ENCODE results near the gene GARNL3. TPM values are rescaled to one million over a fixed set of nuclear protein-coding genes. Genes with fewer than 3 reads are reported as not detected.
A peak's percentile ranks its signal among the peaks of the same experiment; 100 is the strongest.

GARNL3 gene
- total RNA-seq, 1 donor from 2014 or later: 22.9 TPM

DNA sequence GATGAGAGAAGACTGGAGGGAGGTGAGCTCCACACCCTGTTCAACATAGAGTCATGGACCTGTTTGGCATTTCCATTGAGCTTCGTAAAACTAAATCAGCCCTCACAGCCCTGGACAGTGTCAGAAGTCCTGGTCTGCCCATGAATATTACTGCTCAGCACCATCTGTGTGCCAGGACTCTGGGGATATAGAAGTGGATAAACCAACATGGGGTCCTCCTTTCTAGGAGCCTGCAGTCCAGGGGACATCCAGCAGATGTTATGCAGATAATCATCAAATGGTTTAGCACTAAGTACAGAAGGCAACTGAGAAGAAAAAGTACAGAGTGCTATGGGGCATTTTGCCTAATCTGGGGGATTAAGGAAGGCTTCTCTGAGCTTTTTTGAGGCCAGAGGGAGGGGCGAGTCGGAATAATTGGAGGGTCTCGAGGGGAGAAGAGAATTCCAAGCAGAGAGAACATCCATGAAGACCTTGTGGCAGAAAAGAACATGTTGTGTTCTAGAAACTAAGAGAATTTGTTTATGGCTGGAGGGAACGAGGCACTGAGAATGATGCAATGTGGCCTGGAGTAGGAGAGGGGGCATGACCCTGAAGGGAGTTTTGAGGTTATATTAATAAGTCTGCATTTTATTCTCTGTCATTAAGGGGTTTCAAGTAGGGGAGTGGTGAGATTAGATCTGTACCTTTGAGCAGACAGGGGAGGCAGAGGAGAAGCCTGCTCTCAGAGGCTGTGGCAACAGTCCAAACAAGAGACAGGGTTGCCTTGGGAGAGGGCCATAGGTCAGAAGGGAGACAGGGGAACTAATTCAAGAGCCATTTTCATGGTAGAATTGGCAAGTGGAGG, 68.9 kb downstream of the GARNL3 start:
- H3K36me3 ChIP-seq: peaks cover 4% of the 10 kb centered on the region
- H3K4me3 ChIP-seq: no peak overlapping the region
- DNase-seq: no peak
- no peaks in the 10 kb centered on the region for H3K27me3 ChIP-seq (ENCODE audit: low read depth)
- peak overlapping the region; percentile 87 for H3K27ac ChIP-seq (replicated peaks)
- intact Hi-C loops (cut with micrococcal nuclease): no loop called here
- TF ChIP-seq, protein P1, sequence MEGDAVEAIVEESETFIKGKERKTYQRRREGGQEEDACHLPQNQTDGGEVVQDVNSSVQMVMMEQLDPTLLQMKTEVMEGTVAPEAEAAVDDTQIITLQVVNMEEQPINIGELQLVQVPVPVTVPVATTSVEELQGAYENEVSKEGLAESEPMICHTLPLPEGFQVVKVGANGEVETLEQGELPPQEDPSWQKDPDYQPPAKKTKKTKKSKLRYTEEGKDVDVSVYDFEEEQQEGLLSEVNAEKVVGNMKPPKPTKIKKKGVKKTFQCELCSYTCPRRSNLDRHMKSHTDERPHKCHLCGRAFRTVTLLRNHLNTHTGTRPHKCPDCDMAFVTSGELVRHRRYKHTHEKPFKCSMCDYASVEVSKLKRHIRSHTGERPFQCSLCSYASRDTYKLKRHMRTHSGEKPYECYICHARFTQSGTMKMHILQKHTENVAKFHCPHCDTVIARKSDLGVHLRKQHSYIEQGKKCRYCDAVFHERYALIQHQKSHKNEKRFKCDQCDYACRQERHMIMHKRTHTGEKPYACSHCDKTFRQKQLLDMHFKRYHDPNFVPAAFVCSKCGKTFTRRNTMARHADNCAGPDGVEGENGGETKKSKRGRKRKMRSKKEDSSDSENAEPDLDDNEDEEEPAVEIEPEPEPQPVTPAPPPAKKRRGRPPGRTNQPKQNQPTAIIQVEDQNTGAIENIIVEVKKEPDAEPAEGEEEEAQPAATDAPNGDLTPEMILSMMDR (IDR thresholded peaks at IDR 0.05; ENCODE audit: borderline replicate concordance): no peak
- H3K4me1 ChIP-seq: peaks cover 57% of the 10 kb centered on the region
- H3K9me3 ChIP-seq (replicated peaks): no peaks in the 10 kb centered on the region

DNA sequence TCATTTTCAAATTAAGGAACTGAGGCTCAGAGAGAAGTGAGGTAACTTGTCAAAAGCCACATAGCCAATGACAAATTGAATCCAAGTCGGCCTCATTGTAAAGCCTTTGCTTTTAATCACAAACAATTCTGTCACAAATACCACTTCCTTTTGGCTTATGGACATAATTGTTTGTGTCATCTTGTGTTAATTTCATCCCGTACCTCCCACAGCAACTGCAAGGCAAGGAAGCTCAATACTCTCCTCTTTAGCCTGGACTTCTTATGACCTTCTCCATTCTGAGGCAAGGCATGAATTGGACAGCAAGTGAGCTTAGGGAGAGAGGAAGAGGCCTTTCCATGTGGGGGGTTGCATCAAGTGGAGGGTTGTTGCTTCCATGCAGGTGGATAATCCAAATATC, 70.2 kb downstream of the GARNL3 start:
- Histone ChIP-seq H3K9me3 (replicated peaks) (no peaks in the 10 kb centered on the region), H3K4me1 (peaks cover 65% of the 10 kb centered on the region), H3K27me3 (ENCODE audit: low read depth) (no peaks in the 10 kb centered on the region), H3K4me3 (no peak overlapping the region), H3K27ac (replicated peaks) (peak overlapping the region; percentile 87), H3K36me3 (peaks cover 8% of the 10 kb centered on the region)
- intact Hi-C loops (cut with micrococcal nuclease): no loop called here
- no peak for DNase-seq
- TF ChIP-seq, protein P1 (IDR thresholded peaks at IDR 0.05; ENCODE audit: borderline replicate concordance): no peak

DNA sequence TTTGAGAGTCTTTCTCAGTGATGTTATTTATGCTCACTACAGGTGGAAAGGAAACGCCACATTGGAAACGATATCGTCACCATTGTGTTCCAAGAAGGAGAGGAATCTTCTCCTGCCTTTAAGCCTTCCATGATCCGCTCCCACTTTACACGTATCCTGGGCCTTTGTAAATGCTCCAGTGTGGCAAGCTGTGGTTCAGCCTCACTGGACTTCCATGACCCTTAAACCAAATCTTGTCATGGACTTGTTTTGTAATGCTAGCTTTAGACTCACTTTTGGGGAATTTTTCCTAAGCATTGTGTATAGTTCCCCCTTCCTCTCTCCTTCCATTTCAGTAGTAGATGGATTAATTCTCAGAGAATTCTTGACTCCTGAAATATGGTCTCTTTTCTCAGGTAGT, 71.5 kb downstream of the GARNL3 start:
- H3K27me3 ChIP-seq (ENCODE audit: low read depth): no peaks in the 10 kb centered on the region
- intact Hi-C loops (cut with micrococcal nuclease): no loop called here
- peak overlapping the region; percentile 87 for H3K27ac ChIP-seq (replicated peaks)
- H3K4me3 ChIP-seq: no peak overlapping the region
- no peak for DNase-seq
- no peaks in the 10 kb centered on the region for H3K9me3 ChIP-seq (replicated peaks)
- H3K4me1 ChIP-seq: peaks cover 78% of the 10 kb centered on the region
- peaks cover 14% of the 10 kb centered on the region for H3K36me3 ChIP-seq
- TF ChIP-seq, protein P1 (IDR thresholded peaks at IDR 0.05; ENCODE audit: borderline replicate concordance): no peak

DNA sequence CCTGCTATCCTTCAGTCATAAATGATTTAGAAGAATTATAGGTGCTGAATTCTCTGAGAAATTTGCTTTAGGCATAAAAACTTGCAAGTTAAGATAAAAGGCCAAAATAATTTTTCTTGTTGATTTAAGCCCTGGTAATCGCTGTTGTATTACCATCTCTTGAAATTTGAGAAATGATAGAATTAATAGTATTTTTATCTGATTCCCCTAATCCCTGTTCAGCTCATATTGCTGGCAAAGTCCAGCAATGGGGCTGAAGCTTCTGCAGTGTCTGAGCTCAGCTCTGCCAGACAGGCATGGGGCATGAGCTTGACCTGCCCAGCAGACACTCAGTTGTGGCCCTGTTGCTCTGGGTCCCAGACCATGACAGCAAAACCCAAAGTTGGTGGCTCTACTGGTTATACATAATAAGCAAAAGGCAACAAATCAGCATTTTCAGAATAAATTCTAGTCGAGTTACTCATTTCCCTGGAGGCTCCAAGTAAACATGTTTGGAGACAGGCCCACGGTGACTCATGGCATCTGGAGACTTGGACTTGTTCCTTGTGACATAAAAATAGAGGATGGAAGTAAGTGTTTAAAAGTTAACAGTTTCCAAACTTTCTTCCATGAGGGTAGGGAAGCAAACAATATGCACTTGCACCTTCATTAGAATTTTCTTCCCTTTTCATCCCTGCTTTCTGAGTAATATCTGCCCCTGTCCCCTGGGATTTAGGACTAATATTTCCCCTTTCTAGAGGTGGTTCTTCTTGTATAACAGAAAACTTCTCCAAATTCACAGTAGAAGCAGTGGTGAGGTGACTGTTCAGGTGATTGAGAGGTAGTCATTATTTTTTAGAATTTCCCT, 72.2 kb downstream of the GARNL3 start:
- TF ChIP-seq, protein P1 (IDR thresholded peaks at IDR 0.05; ENCODE audit: borderline replicate concordance): no peak
- no peaks in the 10 kb centered on the region for H3K9me3 ChIP-seq (replicated peaks)
- intact Hi-C loops (cut with micrococcal nuclease): no loop called here
- peaks cover 14% of the 10 kb centered on the region for H3K36me3 ChIP-seq
- H3K27me3 ChIP-seq (ENCODE audit: low read depth): no peaks in the 10 kb centered on the region
- peak overlapping the region; percentile 22 for H3K4me3 ChIP-seq
- peaks cover 85% of the 10 kb centered on the region for H3K4me1 ChIP-seq
- peak; percentile 79 for DNase-seq
- H3K27ac ChIP-seq (replicated peaks): peak overlapping the region; percentile 87

DNA sequence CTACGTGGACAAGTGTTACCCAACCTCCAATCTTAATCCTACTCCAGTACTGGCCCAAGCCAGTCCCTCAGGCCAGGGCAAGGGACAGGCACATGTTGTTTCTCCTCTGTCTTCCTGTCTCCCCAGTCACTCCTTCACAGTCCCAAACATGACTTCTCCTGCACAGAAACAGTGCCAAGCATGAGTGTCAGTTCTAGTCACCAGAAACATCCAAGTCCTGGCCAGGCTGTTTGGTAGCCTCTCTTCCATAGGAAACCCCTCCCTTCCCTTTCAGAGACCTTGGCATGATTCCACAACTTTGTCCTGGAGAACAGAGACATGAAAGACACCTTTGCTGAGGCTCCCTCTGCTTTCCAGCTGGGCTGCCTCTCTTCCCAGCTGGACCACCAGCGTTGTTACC, 76.1 kb downstream of the GARNL3 start:
- TF ChIP-seq, protein P1 (IDR thresholded peaks at IDR 0.05; ENCODE audit: borderline replicate concordance): no peak
- peaks cover 18% of the 10 kb centered on the region for H3K36me3 ChIP-seq
- H3K4me3 ChIP-seq: no peak overlapping the region
- peaks cover 70% of the 10 kb centered on the region for H3K4me1 ChIP-seq
- no peaks in the 10 kb centered on the region for H3K27me3 ChIP-seq (ENCODE audit: low read depth)
- H3K27ac ChIP-seq (replicated peaks): peak overlapping the region; percentile 83
- no peak for DNase-seq
- no peaks in the 10 kb centered on the region for H3K9me3 ChIP-seq (replicated peaks)
- intact Hi-C loops (cut with micrococcal nuclease): no loop called here

All from left ventricle myocardium inferior (tissue), 1 donor.